K562 (cell line): ENCODE data around the gene MYOZ1. TPM values are rescaled to one million over a fixed set of nuclear protein-coding genes. Genes with fewer than 3 reads are reported as not detected.

ENCODE experiments used
- ATF1 ChIP-seq, 2 experiments: fragments of 450-650 bp in 1 of 2; IDR thresholded peaks; 2 replicates each; pipeline ENCODE4 v1.6.1; 2016; ENCODE audit warnings: missing compliant biosample characterization in 1 of 2, missing genetic modification characterization in 1 of 2
- CBFA2T3 ChIP-seq: fragments of 450-650 bp; IDR thresholded peaks from 2 replicates; pipeline ENCODE4 v1.6.1; 2017
- CEBPG ChIP-seq, 3 experiments: fragments of 200-800 bp in 1 of 3; sonication (Bioruptor generic) in 1 of 3; sonication (generic) in 1 of 3; formaldehyde crosslinking in 1 of 3; IDR thresholded peaks in 2 of 3; conservative IDR thresholded peaks in 1 of 3; 2 replicates each; pipeline versions ENCODE4 v1.6.1 to v1.8.0; 2016 to 2022; ENCODE audit warnings: missing compliant biosample characterization in 2 of 3, missing genetic modification characterization in 2 of 3, mild to moderate bottlenecking in 1 of 3, missing genetic modification reagents in 1 of 3
- COPS2 ChIP-seq: fragments of 450-650 bp; conservative IDR thresholded peaks from 2 replicates; pipeline ENCODE4 v1.6.1; 2016; ENCODE audit warnings: mild to moderate bottlenecking, moderate library complexity
- CTCF ChIP-seq, 3 experiments: IDR thresholded peaks in 2 of 3; conservative IDR thresholded peaks in 1 of 3; 2 replicates each; pipeline ENCODE4 v1.5.1; 2011 to 2012; ENCODE audit warnings: low read length in 3 of 3, mild to moderate bottlenecking in 3 of 3, control low read depth in 2 of 3, improper control_type of control experiment in 1 of 3, inconsistent platforms in 1 of 3, low read depth in 1 of 3, mixed read lengths in 1 of 3, moderate library complexity in 1 of 3; ENCODE audit not compliant: insufficient read depth in 2 of 3
- ESRRB ChIP-seq: fragments of 250-450 bp; sonication (Bioruptor Pico); IDR thresholded peaks from 2 replicates; pipeline ENCODE4 v1.5.0; 2020; ENCODE audit warnings: mild to moderate bottlenecking, moderate library complexity, borderline replicate concordance
- ETV1 ChIP-seq: fragments of 450-650 bp; conservative IDR thresholded peaks from 2 replicates; pipeline ENCODE4 v1.6.1; 2016; ENCODE audit warnings: missing genetic modification characterization, control low read depth, low read depth, missing compliant biosample characterization
- GTF2B ChIP-seq: IDR thresholded peaks from 2 replicates; pipeline ENCODE4 v1.6.1; 2011; ENCODE audit not compliant: insufficient read length; ENCODE audit errors: extremely low read depth
- ID3 ChIP-seq, 2 experiments: fragments of 250-450 bp in 1 of 2; fragments of 450-650 bp in 1 of 2; sonication (Bioruptor Pico) in 1 of 2; IDR thresholded peaks; 2 replicates each; pipeline versions ENCODE4 v1.6.1 to v1.8.0; 2016 to 2021; ENCODE audit warnings: mild to moderate bottlenecking in 2 of 2, moderate library complexity in 2 of 2, missing compliant biosample characterization in 1 of 2, missing genetic modification characterization in 1 of 2
- KDM1A ChIP-seq, 2 experiments: fragments of 450-650 bp; IDR thresholded peaks; 2 replicates each; pipeline ENCODE4 v1.6.1; 2016; ENCODE audit warnings: mild to moderate bottlenecking in 2 of 2
- MEF2A ChIP-seq: IDR thresholded peaks from 2 replicates; pipeline ENCODE4 v1.6.1; 2011; ENCODE audit warnings: low read depth, mild to moderate bottlenecking, low read length, moderate library complexity; ENCODE audit not compliant: control insufficient read depth
- MTF1 ChIP-seq: fragments of 250-450 bp; sonication (Bioruptor Pico); IDR thresholded peaks from 2 replicates; pipeline ENCODE4 v1.9.0; 2021; ENCODE audit warnings: moderate library complexity, mild to moderate bottlenecking, inconsistent platforms, borderline replicate concordance
- NCOR1 ChIP-seq: fragments of 450-650 bp; IDR thresholded peaks from 2 replicates; pipeline ENCODE4 v1.6.1; 2016; ENCODE audit warnings: mild to moderate bottlenecking, moderate library complexity
- NRF1 ChIP-seq, 2 experiments: fragments of 450-650 bp; IDR thresholded peaks in 1 of 2; conservative IDR thresholded peaks in 1 of 2; 2 replicates each; pipeline ENCODE4 v1.6.1; 2014; ENCODE audit warnings: mild to moderate bottlenecking in 2 of 2
- NUFIP1 ChIP-seq: fragments of 450-650 bp; IDR thresholded peaks from 2 replicates; pipeline ENCODE4 v1.6.1; 2018; ENCODE audit not compliant: partially characterized antibody
- PTRF ChIP-seq: fragments of 450-650 bp; IDR thresholded peaks from 2 replicates; pipeline ENCODE4 v1.6.1; 2016; ENCODE audit warnings: mild to moderate bottlenecking, missing genetic modification characterization, missing compliant biosample characterization
- SMARCE1 ChIP-seq: fragments of 450-650 bp; IDR thresholded peaks from 2 replicates; pipeline ENCODE4 v1.7.1; 2016; ENCODE audit warnings: mild to moderate bottlenecking
- XRCC5 ChIP-seq: fragments of 200-400 bp; formaldehyde crosslinking; IDR thresholded peaks from 2 replicates; pipeline ENCODE4 v1.6.1; 2017; ENCODE audit warnings: low read depth, mild to moderate bottlenecking, low read length
- ZBTB49 ChIP-seq: sonication (generic); formaldehyde crosslinking; IDR thresholded peaks from 2 replicates; pipeline ENCODE4 v1.8.0; 2022; ENCODE audit warnings: missing genetic modification reagents, mild to moderate bottlenecking, borderline replicate concordance
- polyA plus RNA-seq, 8 experiments: library from polyadenylated mRNA; depleted of rRNA in 4 of 8; stranded (reverse) in 5 of 8; unstranded in 3 of 8; fragments of >200 nt; fragmentation: Nextera tagmentation in 2 of 8; fragmentation: Illumina TruSeq in 1 of 8; extraction: Ambion mirVana in 2 of 8; extraction: Trizol in 1 of 8; gene quantifications; 2 replicates each; pipeline versions ENCODE4 v1.2.1 to v1.2.3, GENCODE V29; 2011 to 2014; ENCODE audit warnings: inconsistent platforms in 1 of 8, missing spikeins in 1 of 8
- total RNA-seq, 7 experiments: library from RNA; depleted of rRNA in 6 of 7; stranded (reverse); fragments of >200 nt in 6 of 7; fragmentation: Illumina TruSeq in 2 of 7; extraction: Trizol in 2 of 7; gene quantifications; 2 replicates each; pipeline versions ENCODE4 v1.2.1 to v1.2.3, GENCODE V29; 2011 to 2021; ENCODE audit warnings: low replicate concordance in 1 of 7

The MYOZ1 gene
- total and polyA plus RNA-seq, 9 of the 15 experiments (the other 6 are each of a cell fraction or from before 2014, with no cell fraction given): 0.03 to 0.18 (median 0.07) TPM; not detected in 5

- TF ChIP-seq ESRRB (CRISPR knock-in tag) (no peak), ETV1 (tag) (peak; percentile 52), ID3 (CRISPR knock-in tag; IDR thresholded peaks at IDR 0.05) (no peak), ID3 (tag; IDR thresholded peaks at IDR 0.05) (no peak), MTF1 (CRISPR knock-in tag) (no peak), PTRF (tag) (no peak), ATF1 (CRISPR knock-in tag; IDR thresholded peaks at IDR 0.05) (no peak), ATF1 (tag; IDR thresholded peaks at IDR 0.05) (0 out of 2 replicates have a peak, but pooled peaks have one; percentile 13), ZBTB49 (CRISPR knock-in tag) (no peak), NCOR1 (peak; percentile 18; the same call in 1 of the 2 replicates), KDM1A (IDR thresholded peaks at IDR 0.05) (peak in 1 of 2 experiments; percentile 12; a peak in 1 of 4 replicates), SMARCE1 (peak; percentile 49; the same call in 1 of the 2 replicates), NRF1 (conservative IDR thresholded peaks at IDR 0.05 in 1 of 2, IDR thresholded peaks at IDR 0.05 in 1 of 2) (no peak), XRCC5 (no peak), NUFIP1 (peak; percentile 52), GTF2B (no peak), MEF2A (no peak), CBFA2T3 (0 out of 2 replicates have a peak, but pooled peaks have one; percentile 26), CEBPG (CRISPR knock-in tag; IDR thresholded peaks at IDR 0.05) (no peak), CEBPG (tag; conservative IDR thresholded peaks at IDR 0.05 in 1 of 2, IDR thresholded peaks at IDR 0.05 in 1 of 2) (0 out of 4 replicates have a peak, but pooled peaks of 1 of the 2 experiments have one; percentile 14), COPS2 (no peak), CTCF (IDR thresholded peaks at IDR 0.05 in 2 of 3, conservative IDR thresholded peaks at IDR 0.05 in 1 of 3; ENCODE audit: insufficient read depth in 2 of 3, low read depth in 1 of 3, low read length in 3 of 3) (no peak)
Measured at GRCh38 chr10:73590881-73591799, 50.1 kb downstream of the MYOZ1 start, which contains the start of gene USP54 (continued).
